ENCODE results near the gene NMBR.

- TF ChIP-seq CTCF (IDR thresholded peaks at IDR 0.05; ENCODE audit: low read length) = no peak
- TF ChIP-seq EZH2 (optimal IDR thresholded peaks at IDR 0.05; ENCODE audit: low read depth, low read length) = no peak
Observed at GRCh38 chr6:142162780-142163179, 15.9 kb upstream of the NMBR start.
